Muscle layer of colon (tissue), 2 donors: ENCODE measurements around the gene VPS41.

ENCODE experiments used
- H3K27ac ChIP-seq: one replicate; pipeline ENCODE4 v1.7.0; 2013; ENCODE audit warnings: low read depth, mild to moderate bottlenecking, low read length, moderate library complexity
- H3K27me3 ChIP-seq, 2 donors: one replicate each; pipeline ENCODE4 v1.7.0; 2013; ENCODE audit warnings: low read length in 2 of 2, mild to moderate bottlenecking in 2 of 2; ENCODE audit not compliant: insufficient read depth in 2 of 2, control insufficient read depth in 1 of 2
- H3K36me3 ChIP-seq: one replicate; pipeline ENCODE4 v1.7.0; 2013; ENCODE audit warnings: mild to moderate bottlenecking, low read length; ENCODE audit not compliant: insufficient read depth
- H3K4me1 ChIP-seq: one replicate; pipeline ENCODE4 v1.7.0; 2013; ENCODE audit warnings: mild to moderate bottlenecking, low read length; ENCODE audit not compliant: insufficient read depth
- H3K4me3 ChIP-seq, 2 donors: one replicate each; pipeline ENCODE4 v1.7.0; 2013; ENCODE audit warnings: low read length in 2 of 2, low read depth in 1 of 2, mild to moderate bottlenecking in 1 of 2, moderate library complexity in 1 of 2
- H3K9ac ChIP-seq: one replicate; pipeline ENCODE4 v1.7.0; 2013; ENCODE audit warnings: low read length
- H3K9me3 ChIP-seq: one replicate; pipeline ENCODE4 v1.7.0; 2013; ENCODE audit warnings: mild to moderate bottlenecking, low read length
- donor health status: abdominal sarcoma.
- donor health status: Adenocarcinoma of cecum.

Gene VPS41

DNA sequence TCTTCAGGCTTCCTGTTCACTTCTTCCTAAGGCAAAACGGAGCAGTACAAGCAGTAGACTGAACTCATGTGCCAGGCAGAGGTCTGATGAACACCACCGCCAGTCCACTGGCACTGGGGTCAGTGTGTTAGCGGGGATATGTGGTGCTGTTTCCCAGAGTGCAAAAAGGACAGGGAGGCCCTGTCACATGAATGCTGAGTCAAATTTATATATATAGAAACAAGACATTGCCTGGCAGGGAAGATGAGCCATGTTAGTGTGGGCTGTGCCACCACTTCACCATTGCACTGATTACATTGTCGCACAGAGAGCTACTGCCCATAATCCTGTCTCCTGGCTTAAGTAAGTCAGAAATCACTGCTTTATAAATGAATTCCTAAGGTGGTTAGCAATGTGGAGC is 155.6 kb downstream of the VPS41 start:
- no peaks in the 10 kb centered on the region for H3K4me1 ChIP-seq
- no peak overlapping the region for H3K4me3 ChIP-seq
- no peak overlapping the region for H3K9ac ChIP-seq
- H3K36me3 ChIP-seq: peaks cover 29% of the 10 kb centered on the region
- no peak overlapping the region for H3K27ac ChIP-seq
- no peaks in the 10 kb centered on the region for H3K9me3 ChIP-seq
- no peaks in the 10 kb centered on the region for H3K27me3 ChIP-seq

DNA sequence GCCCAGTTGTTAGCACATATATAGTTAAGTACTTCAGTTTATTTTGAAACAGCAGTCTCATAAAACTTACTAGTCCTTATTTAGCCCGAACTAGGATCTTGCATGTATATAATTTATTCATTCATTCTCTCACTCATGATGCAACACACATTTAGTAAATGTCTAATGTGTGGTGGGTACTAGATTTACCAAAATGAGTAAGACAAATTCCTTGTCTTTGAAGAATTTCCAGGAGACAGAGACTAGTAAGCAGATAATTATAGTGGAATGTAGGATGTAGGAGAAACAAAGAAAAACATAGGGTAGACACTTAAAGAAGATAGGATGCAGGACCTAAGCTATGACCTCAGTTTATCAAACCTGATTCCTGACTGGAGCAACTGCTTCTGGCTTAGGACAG is 157.6 kb downstream of the VPS41 start:
- H3K27me3 ChIP-seq: no peaks in the 10 kb centered on the region
- H3K27ac ChIP-seq: no peak overlapping the region
- peaks cover 22% of the 10 kb centered on the region for H3K36me3 ChIP-seq
- no peaks in the 10 kb centered on the region for H3K9me3 ChIP-seq
- no peak overlapping the region for H3K4me3 ChIP-seq
- no peak overlapping the region for H3K9ac ChIP-seq
- no peaks in the 10 kb centered on the region for H3K4me1 ChIP-seq

DNA sequence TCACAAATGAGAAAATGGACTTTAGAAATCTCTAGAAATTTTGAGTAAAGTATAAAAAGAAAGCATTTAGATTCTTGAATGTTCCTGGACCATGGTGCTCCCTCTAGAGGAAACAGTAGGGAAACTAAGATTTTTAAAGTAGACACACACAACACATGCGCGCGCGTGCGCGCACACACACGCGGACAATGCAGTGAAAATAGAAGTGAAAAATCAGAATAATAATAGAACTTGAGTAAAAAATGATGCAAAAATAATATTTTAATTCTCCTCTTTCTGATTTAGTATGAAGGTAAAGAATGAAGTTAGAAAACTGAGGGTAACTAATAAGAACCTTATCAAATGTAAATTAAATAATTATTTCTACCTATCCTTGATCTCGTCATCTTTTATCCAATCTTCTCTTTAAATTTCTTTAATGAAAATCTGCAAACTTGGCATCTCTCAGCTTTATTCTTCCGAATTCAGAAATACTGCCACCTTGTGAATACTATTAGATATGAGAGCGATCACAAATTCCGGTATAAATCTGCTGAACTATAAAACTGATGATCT is 160.9 kb downstream of the VPS41 start:
- no peak overlapping the region for H3K4me3 ChIP-seq
- no peak overlapping the region for H3K27ac ChIP-seq
- H3K9ac ChIP-seq: no peak overlapping the region

DNA sequence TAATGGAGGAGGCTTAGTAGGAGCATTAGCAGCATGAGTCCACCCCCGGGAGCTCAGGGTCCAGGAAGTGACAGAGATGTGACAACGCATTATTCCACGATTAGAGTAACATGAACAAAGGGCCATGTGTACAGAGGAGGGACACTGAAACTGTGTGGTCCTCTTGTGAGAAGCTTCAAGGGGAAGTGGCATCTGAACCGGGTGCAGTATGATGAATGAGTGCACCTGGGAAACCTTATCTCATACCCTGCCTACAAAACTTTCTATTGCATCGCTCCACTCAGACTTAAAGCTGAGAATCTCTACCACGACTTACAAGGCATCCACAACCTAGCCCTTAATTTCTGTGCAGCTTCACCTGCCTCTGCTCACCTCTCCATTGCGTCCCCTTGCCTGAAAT is 162.6 kb downstream of the VPS41 start:
- Histone ChIP-seq H3K9ac (no peak overlapping the region), H3K9me3 (no peaks in the 10 kb centered on the region), H3K36me3 (peaks cover 23% of the 10 kb centered on the region), H3K4me1 (no peaks in the 10 kb centered on the region), H3K27ac (no peak overlapping the region), H3K4me3 (no peak overlapping the region), H3K27me3 (no peaks in the 10 kb centered on the region)

More for the DNA sequence above, 160.9 kb downstream of the VPS41 start:
- Histone ChIP-seq H3K4me1 (no peaks in the 10 kb centered on the region), H3K9me3 (no peaks in the 10 kb centered on the region), H3K36me3 (peaks cover 18% of the 10 kb centered on the region), H3K27me3 (no peaks in the 10 kb centered on the region)

DNA sequence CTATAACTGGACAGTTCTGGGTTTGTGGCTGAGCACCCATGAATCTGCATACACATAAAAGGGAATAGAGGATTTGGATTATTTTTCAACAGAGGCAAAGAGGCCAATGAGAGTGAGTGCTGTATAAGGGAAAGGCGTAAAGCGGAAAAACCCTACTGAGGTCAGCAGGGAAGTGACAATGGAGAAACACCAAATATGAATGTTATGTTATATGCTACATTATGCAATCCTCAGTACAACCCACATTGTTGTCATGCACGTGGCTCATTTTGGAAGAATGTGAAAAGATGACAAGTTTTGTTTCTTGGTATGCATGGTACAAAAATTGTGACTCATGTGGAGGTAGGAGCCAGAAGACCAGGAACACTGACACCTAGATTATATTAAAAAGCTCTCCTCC is 164.2 kb downstream of the VPS41 start:
- Histone ChIP-seq H3K36me3 (peaks cover 15% of the 10 kb centered on the region), H3K27ac (no peak overlapping the region)

DNA sequence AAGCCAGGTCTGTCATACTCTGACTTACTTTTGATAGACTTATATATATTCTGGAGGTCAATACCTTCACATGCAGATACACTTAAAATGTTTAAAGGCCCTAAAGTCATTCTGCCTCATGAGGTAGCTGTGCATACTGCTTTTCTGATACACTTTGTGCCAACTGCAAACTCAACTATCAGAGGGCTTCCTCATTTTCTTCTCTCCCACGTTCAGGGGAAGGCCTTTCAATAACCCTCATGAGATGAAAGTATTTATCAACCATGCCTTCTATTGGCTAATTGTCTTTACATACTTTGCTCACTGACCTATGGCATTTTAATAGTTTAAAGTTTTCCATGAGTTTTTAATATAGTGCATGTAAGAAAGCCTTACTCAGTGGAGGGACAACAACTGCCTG is 165.1 kb downstream of the VPS41 start:
- no peak overlapping the region for H3K4me3 ChIP-seq
- no peaks in the 10 kb centered on the region for H3K9me3 ChIP-seq
- peaks cover 15% of the 10 kb centered on the region for H3K36me3 ChIP-seq
- H3K9ac ChIP-seq: no peak overlapping the region
- no peaks in the 10 kb centered on the region for H3K27me3 ChIP-seq
- no peak overlapping the region for H3K27ac ChIP-seq
- no peaks in the 10 kb centered on the region for H3K4me1 ChIP-seq

More for the DNA sequence above, 164.2 kb downstream of the VPS41 start:
- Histone ChIP-seq H3K9ac (no peak overlapping the region), H3K9me3 (no peaks in the 10 kb centered on the region), H3K4me3 (no peak overlapping the region), H3K27me3 (no peaks in the 10 kb centered on the region), H3K4me1 (no peaks in the 10 kb centered on the region)

DNA sequence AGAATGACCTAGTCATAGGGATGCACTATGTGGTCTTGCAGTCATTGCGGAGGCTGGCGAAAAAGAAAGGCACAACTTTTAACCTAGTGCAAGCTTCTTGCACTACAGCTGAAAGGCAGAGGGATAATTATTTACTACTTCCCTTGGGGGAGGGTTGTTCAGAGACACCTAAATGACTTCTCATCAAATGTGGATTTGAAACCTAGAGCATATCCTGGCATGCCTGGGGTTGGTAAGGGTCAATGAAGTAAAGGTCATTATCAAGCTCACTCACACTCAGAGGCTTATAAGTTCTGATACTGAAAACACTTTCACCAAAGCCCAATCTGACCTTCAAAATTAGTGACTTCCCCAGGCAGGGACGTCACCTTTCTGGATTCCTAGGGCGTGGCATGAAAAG is 168.9 kb downstream of the VPS41 start:
- H3K36me3 ChIP-seq: peaks cover 15% of the 10 kb centered on the region
- H3K4me3 ChIP-seq: no peak overlapping the region
- H3K9me3 ChIP-seq: no peaks in the 10 kb centered on the region
- H3K27me3 ChIP-seq: no peaks in the 10 kb centered on the region
- H3K9ac ChIP-seq: no peak overlapping the region
- no peaks in the 10 kb centered on the region for H3K4me1 ChIP-seq
- no peak overlapping the region for H3K27ac ChIP-seq

DNA sequence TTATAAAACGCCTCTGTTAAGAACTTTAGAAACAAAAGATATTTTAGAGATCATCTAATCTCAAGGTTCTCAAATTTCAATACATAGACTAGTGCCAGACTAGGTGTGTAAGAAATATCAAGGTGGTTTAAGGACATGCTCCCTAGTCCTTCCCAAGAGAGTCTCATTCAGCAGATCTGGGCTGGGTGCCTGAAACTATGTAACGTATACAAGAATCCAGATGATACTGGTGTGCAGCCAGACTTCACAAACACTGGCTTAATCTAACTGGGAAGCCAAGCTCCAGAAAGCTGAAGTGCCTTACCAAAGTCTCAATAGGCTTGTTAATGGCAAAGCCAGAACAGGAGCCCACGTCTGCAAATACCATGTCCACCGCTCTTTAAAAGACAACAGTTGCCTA is 172.9 kb downstream of the VPS41 start:
- Histone ChIP-seq H3K27me3 (no peaks in the 10 kb centered on the region), H3K4me1 (no peaks in the 10 kb centered on the region), H3K36me3 (no peaks in the 10 kb centered on the region), H3K27ac (no peak overlapping the region), H3K4me3 (no peak overlapping the region), H3K9ac (no peak overlapping the region), H3K9me3 (no peaks in the 10 kb centered on the region)

DNA sequence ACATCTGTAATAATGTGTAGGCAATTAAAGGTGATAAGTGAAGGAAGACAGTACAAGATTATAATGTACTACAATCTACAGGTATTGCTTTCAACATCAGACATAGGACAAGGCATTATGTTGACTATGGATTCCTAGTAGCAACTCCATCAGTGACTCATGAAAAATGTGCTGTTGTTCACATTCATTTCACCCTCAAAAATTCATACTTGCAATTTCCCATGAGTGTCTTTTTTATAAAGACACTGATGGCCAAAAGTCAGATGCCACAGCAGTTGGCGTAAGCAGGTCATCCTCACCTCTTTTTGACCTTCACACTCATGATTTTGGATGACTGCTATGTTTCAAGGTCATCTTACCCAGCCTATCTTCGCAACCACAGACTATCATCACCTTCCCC is 177.8 kb downstream of the VPS41 start:
- Histone ChIP-seq H3K9me3 (no peaks in the 10 kb centered on the region), H3K27ac (no peak overlapping the region), H3K4me1 (no peaks in the 10 kb centered on the region), H3K36me3 (peaks cover 15% of the 10 kb centered on the region), H3K4me3 (no peak overlapping the region), H3K27me3 (no peaks in the 10 kb centered on the region), H3K9ac (no peak overlapping the region)

DNA sequence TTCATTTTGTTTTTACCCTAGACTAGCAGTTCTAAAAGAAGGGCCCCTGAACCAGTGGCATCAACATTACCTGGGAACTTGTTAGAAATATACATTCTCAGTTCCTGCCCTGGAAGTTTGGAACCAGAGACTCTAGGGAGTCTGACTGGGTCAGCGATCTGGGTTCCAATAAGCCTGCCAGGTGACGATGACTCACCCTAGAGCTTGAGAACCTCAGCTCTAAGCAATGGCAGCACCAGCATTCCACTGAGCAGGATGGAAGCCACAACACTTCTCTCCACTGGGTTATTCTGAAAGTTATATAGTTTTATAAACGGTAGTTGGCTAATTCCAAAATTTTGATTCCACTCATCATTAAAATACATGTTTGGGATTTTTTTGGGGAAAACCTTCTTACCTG is 180.8 kb downstream of the VPS41 start:
- Histone ChIP-seq H3K9me3 (no peaks in the 10 kb centered on the region), H3K4me3 (no peak overlapping the region), H3K27me3 (no peaks in the 10 kb centered on the region), H3K9ac (no peak overlapping the region), H3K4me1 (no peaks in the 10 kb centered on the region), H3K36me3 (peaks cover 26% of the 10 kb centered on the region), H3K27ac (no peak overlapping the region)

DNA sequence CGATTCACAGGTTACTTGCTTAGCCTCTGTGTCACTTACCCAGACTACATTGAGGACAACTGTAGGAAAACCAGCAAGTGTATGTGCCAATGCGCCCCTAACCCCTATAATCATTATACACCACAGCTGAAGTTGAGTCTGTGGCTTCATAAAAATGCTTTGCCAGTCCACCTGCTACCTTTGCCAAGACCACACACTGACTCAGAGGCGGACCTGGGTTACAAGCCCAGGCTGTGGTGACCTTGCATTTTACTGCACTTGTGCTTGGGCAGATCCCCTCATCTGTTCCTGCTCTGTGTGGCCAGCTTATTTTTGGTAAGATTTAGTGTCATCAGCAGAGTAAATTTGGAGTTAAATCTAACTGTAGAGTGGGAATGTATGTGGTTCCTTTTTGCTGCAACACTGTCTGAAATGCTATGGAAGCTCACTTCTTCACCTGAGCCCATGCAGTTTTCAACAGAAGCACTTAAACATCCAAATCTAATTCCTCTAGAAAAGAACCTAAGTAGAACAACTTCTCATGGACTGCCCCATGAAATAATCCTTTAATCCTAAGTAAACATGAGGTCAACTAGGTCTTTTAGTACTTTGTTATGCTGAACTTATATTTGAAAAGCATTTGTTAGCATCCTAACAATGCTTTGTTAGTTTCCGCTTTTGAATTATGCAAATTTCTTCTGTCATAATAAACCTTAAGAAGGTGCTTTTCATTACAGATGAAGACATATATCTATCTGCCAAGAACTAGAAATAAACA is 181.6 kb downstream of the VPS41 start:
- Histone ChIP-seq H3K9me3 (no peaks in the 10 kb centered on the region), H3K27ac (no peak overlapping the region), H3K27me3 (no peaks in the 10 kb centered on the region), H3K9ac (no peak overlapping the region), H3K4me3 (no peak overlapping the region), H3K36me3 (peaks cover 27% of the 10 kb centered on the region), H3K4me1 (no peaks in the 10 kb centered on the region)

DNA sequence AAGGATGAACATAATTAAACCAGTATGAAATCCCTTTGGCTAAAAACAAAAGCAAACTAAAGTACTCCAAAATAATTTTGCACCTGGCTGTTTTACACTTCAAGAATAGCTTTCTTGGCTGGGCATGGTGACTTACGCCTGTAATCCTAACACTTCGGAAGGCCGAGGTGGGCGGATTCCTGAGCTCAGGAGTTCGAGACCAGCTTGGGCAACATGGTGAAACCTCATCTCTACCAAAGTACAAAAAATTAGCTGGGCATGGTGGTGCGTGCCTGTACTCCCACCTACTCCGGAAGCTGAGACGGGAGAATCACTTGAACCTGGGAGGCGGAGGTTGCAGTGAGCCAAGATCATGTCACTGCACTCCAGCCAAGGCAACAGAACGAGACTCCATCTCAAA is 185.7 kb downstream of the VPS41 start:
- Histone ChIP-seq H3K36me3 (peaks cover 33% of the 10 kb centered on the region), H3K27me3 (no peaks in the 10 kb centered on the region), H3K9ac (no peak overlapping the region), H3K4me1 (no peaks in the 10 kb centered on the region), H3K4me3 (no peak overlapping the region), H3K9me3 (no peaks in the 10 kb centered on the region), H3K27ac (no peak overlapping the region)
